HepG2 (cell line): Measurements from ENCODE around the gene RALY. TPM values are rescaled to one million over a fixed set of nuclear protein-coding genes. Genes with fewer than 3 reads are reported as not detected.

ENCODE experiments used
- ADNP ChIP-seq: sonication (generic); formaldehyde crosslinking; IDR thresholded peaks from 2 replicates; pipeline ENCODE4 v1.4.0; 2020; ENCODE audit warnings: missing genetic modification reagents
- ATRX ChIP-seq: sonication (generic); formaldehyde crosslinking; IDR thresholded peaks from 2 replicates; pipeline ENCODE4 v1.4.0; 2020; ENCODE audit warnings: missing genetic modification reagents, borderline replicate concordance
- CCDC6 ChIP-seq: sonication (generic); formaldehyde crosslinking; IDR thresholded peaks from 2 replicates; pipeline ENCODE4 v1.8.1; 2022; ENCODE audit warnings: mild to moderate bottlenecking, missing genetic modification reagents, moderate library complexity
- E2F2 ChIP-seq: sonication (generic); formaldehyde crosslinking; IDR thresholded peaks from 2 replicates; pipeline ENCODE4 v1.4.0; 2020; ENCODE audit warnings: missing genetic modification reagents, borderline replicate concordance
- GZF1 ChIP-seq: sonication (generic); formaldehyde crosslinking; IDR thresholded peaks from 2 replicates; pipeline ENCODE4 v1.5.1; 2020; ENCODE audit warnings: mild to moderate bottlenecking, missing genetic modification reagents
- HDAC1 ChIP-seq: sonication (generic); formaldehyde crosslinking; IDR thresholded peaks from 2 replicates; pipeline ENCODE4 v1.5.1; 2020; ENCODE audit warnings: mild to moderate bottlenecking, missing genetic modification reagents
- JARID2 ChIP-seq: sonication (generic); formaldehyde crosslinking; IDR thresholded peaks from 2 replicates; pipeline ENCODE4 v1.8.1; 2023; ENCODE audit warnings: missing genetic modification reagents, inconsistent platforms; ENCODE audit not compliant: insufficient replicate concordance
- JUND ChIP-seq: sonication (generic); formaldehyde crosslinking; IDR thresholded peaks from 2 replicates; pipeline ENCODE4 v1.8.0; 2022; ENCODE audit warnings: mild to moderate bottlenecking, missing genetic modification reagents
- MTERF4 ChIP-seq: sonication (generic); formaldehyde crosslinking; IDR thresholded peaks from 2 replicates; pipeline ENCODE4 v1.8.0; 2023; ENCODE audit warnings: mild to moderate bottlenecking, missing genetic modification reagents
- PAX8 ChIP-seq: sonication (generic); formaldehyde crosslinking; IDR thresholded peaks from 2 replicates; pipeline ENCODE4 v1.8.0; 2022; ENCODE audit warnings: mild to moderate bottlenecking, missing genetic modification reagents, borderline replicate concordance
- SP2 ChIP-seq: sonication (generic); formaldehyde crosslinking; IDR thresholded peaks from 2 replicates; pipeline ENCODE4 v1.5.1; 2020; ENCODE audit warnings: mild to moderate bottlenecking, missing genetic modification reagents
- TBP ChIP-seq: sonication (generic); formaldehyde crosslinking; IDR thresholded peaks from 2 replicates; pipeline ENCODE4 v1.5.0; 2020; ENCODE audit warnings: missing genetic modification reagents
- UBTF ChIP-seq: sonication (generic); formaldehyde crosslinking; IDR thresholded peaks from 2 replicates; pipeline ENCODE4 v1.4.0; 2020; ENCODE audit warnings: mild to moderate bottlenecking, missing genetic modification reagents
- ZBTB44 ChIP-seq: sonication (generic); formaldehyde crosslinking; IDR thresholded peaks from 2 replicates; pipeline ENCODE4 v1.4.0; 2020; ENCODE audit warnings: missing genetic modification reagents
- ZMAT3 ChIP-seq: sonication (generic); formaldehyde crosslinking; conservative IDR thresholded peaks from 2 replicates; pipeline ENCODE4 v1.7.0; 2021; ENCODE audit warnings: missing genetic modification reagents
- ZNF138 ChIP-seq: sonication (generic); formaldehyde crosslinking; IDR thresholded peaks from 2 replicates; pipeline ENCODE4 v1.5.0; 2020; ENCODE audit warnings: mild to moderate bottlenecking, low read depth, missing genetic modification reagents
- ZNF343 ChIP-seq: sonication (generic); formaldehyde crosslinking; IDR thresholded peaks from 2 replicates; pipeline ENCODE4 v1.4.0; 2020; ENCODE audit warnings: mild to moderate bottlenecking, missing genetic modification reagents
- ZNF451 ChIP-seq: sonication (generic); formaldehyde crosslinking; IDR thresholded peaks from 2 replicates; pipeline ENCODE4 v1.5.0; 2020; ENCODE audit warnings: mild to moderate bottlenecking, missing genetic modification reagents
- polyA plus RNA-seq, 8 experiments: library from polyadenylated mRNA; depleted of rRNA in 3 of 8; stranded (reverse) in 7 of 8; unstranded in 1 of 8; fragments of >200 nt; fragmentation: Illumina TruSeq in 4 of 8; extraction: Trizol in 4 of 8; gene quantifications; 2 replicates each; pipeline versions ENCODE4 v1.2.1 to v1.2.3, GENCODE V29; 2011 to 2016; ENCODE audit warnings: low read depth in 4 of 8, missing spikeins in 1 of 8, mixed read lengths in 1 of 8; ENCODE audit not compliant: insufficient read depth in 1 of 8
- total RNA-seq, 5 experiments: library from RNA; depleted of rRNA; stranded (reverse); fragments of >200 nt; fragmentation: Illumina TruSeq; extraction: Trizol; gene quantifications; 2 replicates each; pipeline ENCODE4 v1.2.3, GENCODE V29; 2016; ENCODE audit warnings: low read depth in 1 of 5

The RALY gene
- total and polyA plus RNA-seq, 2 of the 13 experiments (the other 11 are each of a cell fraction or from before 2014, with no cell fraction given): 178 to 186 TPM

GRCh38 chr20:34004790-34005457 lies 11.2 kb downstream of the RALY start (continued):
- no peak for TF ChIP-seq E2F2
- TF ChIP-seq JUND: no peak; the same call in 1 of the 2 replicates
- no peak; the same call in 1 of the 2 replicates for TF ChIP-seq ZNF343
- TF ChIP-seq CCDC6 (CRISPR knock-in tag): 0 out of 2 replicates have a peak, but pooled peaks have one; percentile 50
- no peak for TF ChIP-seq JARID2 (CRISPR knock-in tag)
- TF ChIP-seq UBTF (CRISPR knock-in tag): no peak
- TF ChIP-seq GZF1 (CRISPR knock-in tag): no peak
- no peak for TF ChIP-seq TBP (CRISPR knock-in tag)
- TF ChIP-seq PAX8 (CRISPR knock-in tag): no peak
- TF ChIP-seq ADNP (CRISPR knock-in tag): peak; percentile 87
- no peak for TF ChIP-seq ATRX (CRISPR knock-in tag)
- peak; percentile 88 for TF ChIP-seq HDAC1 (CRISPR knock-in tag)
- TF ChIP-seq ZNF451 (CRISPR knock-in tag): no peak
- no peak for TF ChIP-seq ZNF138
- no peak for TF ChIP-seq ZMAT3 (CRISPR knock-in tag)
- TF ChIP-seq MTERF4 (CRISPR knock-in tag): no peak
- TF ChIP-seq ZBTB44: no peak
- TF ChIP-seq SP2: no peak
